GM19455 (cell line): ENCODE data around the gene AMOT.

ENCODE experiments used
- ATAC-seq: cut with Tn5 transposase; IDR thresholded peaks from one replicate; pipeline ENCODE4 v1.9.1; 2021; ENCODE audit not compliant: unreplicated experiment

AMOT gene

DNA sequence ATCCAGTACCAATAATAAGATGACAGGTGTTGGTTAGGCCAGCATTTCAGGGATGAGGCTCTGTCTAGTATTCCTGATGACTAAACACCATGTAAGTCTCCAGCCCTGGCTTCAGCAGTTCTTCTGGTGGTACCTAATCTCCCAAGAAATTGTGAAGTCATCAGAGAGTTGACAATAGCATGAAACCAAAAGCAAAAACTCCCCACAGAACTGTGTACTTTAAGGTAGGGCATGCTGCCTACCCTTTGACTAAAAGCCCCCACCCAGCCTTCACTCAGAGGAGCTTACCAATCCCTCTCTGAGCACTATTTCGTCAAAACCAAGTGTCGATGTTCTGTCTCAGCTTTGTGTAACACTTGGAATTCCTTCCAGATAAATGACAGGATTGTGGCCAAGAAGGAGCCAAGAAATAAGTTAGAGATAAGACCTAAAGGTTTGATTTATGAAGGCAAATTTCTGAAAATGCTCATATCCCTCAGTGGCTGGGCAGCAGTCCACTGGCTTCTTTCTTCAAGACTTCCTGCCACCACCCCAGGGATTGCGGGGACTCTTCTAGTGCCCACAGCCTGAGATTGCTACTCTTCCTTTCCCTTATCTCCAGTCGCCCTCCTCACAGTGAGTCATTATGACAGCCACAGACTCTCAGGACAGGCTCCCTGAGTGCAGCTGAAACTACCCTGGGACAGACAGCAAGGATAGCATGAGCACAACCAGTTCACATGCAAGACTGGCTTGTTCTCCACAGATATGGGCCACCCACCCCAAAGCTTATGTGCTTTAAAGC lies 93.6 kb downstream of the AMOT start:
- no peak for ATAC-seq

DNA sequence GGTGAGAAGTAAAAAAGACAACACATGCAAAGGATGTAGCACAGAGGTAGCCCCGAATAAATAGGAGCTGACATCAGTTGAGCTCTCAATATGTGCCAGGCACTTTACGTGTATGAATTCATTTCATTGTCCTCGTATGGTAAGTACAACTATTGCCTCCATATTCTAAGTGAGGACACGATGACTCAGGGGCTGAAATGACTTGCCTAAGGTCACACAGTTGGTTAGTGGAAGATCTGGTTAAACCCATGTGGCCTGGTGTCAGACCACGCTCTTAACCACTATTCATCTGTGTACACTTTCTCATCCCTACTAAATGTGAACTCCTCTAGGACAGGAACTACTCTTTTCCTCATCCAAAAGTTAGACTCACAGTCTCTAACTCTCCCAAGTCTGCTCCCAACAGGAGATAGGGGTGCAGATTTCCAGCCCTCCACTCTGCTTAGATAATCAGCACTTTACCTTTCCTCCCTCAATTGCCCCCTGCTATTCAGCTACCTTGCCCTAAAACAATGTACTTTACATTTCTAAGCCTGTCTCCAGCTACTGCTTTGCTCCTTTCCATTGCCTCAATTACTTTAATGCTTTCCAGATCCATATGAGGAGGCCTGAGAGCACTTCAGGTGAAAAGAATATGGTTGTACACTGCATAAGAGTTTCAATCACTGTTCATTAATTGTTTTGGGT lies 102.1 kb downstream of the AMOT start:
- ATAC-seq: no peak

DNA sequence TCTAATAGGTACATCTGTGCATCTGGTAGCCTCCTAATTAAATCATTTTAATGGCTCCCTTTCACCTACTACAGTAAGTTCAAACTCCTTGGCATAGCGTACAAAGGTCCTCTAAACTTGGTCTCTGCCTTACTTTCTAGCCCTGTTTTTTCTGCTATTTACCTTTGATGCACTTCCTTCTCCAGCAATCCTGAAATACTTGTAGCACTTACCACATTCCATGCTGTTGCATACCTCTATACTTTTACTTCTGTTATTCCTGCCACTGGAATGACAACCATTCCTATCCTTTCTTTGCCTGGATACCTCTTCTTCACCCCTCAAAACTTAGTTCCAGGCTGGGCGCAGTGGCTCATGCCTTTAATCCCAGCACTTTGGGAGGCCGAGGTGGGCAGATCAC lies 104.3 kb downstream of the AMOT start:
- no peak for ATAC-seq

DNA sequence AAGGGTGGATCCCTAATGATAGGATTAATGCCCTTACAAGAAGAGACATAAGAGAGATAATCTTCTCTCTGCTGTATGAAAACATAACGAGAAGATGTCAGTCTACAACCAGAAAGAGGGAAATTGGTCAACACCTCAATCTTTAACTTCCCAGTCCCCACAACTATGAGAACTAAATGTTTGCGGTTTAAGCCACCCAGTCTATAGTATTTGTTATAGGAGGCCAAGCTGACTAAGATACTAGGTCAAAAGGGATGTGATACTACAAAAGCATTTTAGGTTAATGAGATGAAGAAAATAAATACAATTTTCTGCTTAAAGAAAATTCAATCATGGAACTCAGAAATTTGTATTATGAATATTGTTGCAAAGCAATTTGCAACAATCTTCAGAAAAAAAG lies 105.5 kb downstream of the AMOT start:
- ATAC-seq: no peak

DNA sequence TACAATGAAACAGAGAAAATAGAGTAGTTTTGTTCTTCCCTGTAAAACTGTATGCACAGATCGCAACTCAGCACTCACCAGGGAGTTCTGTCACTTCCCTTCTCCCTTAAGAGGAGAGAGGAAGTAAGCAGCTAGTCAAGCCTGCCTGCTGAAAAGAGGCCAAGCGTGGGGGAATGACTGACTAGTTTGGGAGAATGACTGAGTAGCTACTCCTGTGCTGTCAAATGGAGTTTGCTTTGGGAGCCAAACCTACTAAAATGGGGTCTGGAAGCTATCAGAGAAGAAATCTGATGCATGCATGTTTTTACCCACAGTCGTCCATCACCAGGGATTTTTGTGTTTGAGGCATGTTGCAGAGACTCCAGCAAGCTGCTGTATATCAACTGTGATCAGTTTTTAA lies 106.3 kb downstream of the AMOT start:
- no peak for ATAC-seq

DNA sequence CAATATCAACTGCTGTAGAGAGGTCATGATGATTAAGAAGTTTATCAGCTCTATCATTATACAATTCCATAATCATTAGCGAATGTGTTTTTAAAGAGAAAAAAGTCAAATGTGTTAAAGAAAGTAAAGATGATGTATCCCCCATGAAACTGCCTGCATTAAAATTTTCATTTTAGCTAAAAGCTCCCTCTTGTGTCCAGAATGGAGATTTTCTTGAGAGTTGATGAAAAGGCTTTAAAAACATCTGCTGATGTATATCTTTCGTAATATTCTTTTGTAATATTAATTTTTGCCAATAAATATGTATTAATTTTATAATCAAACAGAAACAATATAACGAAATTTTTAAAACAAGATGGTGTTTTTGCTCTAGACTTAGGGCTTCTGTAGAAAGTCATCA lies 108.8 kb downstream of the AMOT start:
- ATAC-seq: no peak
